Keratinocyte (primary cell): ENCODE measurements around the gene ZEB1. TPM values are rescaled to one million over a fixed set of nuclear protein-coding genes. Genes with fewer than 3 reads are reported as not detected.

ENCODE experiments used
- DNase-seq: peaks from one replicate; pipeline ENCODE4 v3.0.0-alpha.2; 2011; ENCODE audit warnings: low read depth, missing footprints, low spot score
- FAIRE-seq: peaks from 2 replicates; lab custom pipeline; 2011; peaks lifted over from hg19 to GRCh38; lab: Jason Lieb, UNC
- H2AFZ ChIP-seq: 2 replicates; pipeline ENCODE4 v1.6.0; 2012; ENCODE audit warnings: low read length, control low read depth, inconsistent platforms; ENCODE audit not compliant: control insufficient read depth
- H3K27ac ChIP-seq: 2 replicates; pipeline ENCODE4 v1.5.1; 2011; ENCODE audit warnings: low read length; ENCODE audit not compliant: control insufficient read depth, insufficient read depth
- H3K27me3 ChIP-seq: 3 replicates; pipeline ENCODE4 v1.6.0; 2011; ENCODE audit warnings: low read length; ENCODE audit not compliant: control insufficient read depth, insufficient read depth; ENCODE audit errors: extremely low read depth
- H3K36me3 ChIP-seq, 2 experiments: 2 replicates in 1 of 2; 3 replicates in 1 of 2; pipeline ENCODE4 v1.5.1; 2011; ENCODE audit warnings: low read length in 2 of 2, mild to moderate bottlenecking in 1 of 2; ENCODE audit not compliant: control insufficient read depth in 2 of 2, insufficient read depth in 2 of 2; ENCODE audit errors: extremely low read depth in 1 of 2
- H3K4me1 ChIP-seq: 3 replicates; pipeline ENCODE4 v1.5.1; 2011; ENCODE audit warnings: low read length; ENCODE audit not compliant: control insufficient read depth, insufficient read depth; ENCODE audit errors: extremely low read depth
- H3K4me2 ChIP-seq: 3 replicates; pipeline ENCODE4 v1.6.0; 2011; ENCODE audit warnings: low read depth, low read length; ENCODE audit not compliant: control insufficient read depth, insufficient read depth; ENCODE audit errors: extremely low read depth
- H3K4me3 ChIP-seq, 3 experiments: fragments of 200-600 bp in 1 of 3; sonication (generic) in 1 of 3; 2 replicates in 2 of 3; 3 replicates in 1 of 3; pipeline ENCODE4 v1.5.1; 2011 to 2016; ENCODE audit warnings: low read length in 3 of 3, mild to moderate bottlenecking in 3 of 3, control low read depth in 2 of 3, inconsistent platforms in 1 of 3, low read depth in 1 of 3, mixed read lengths in 1 of 3, mixed run types in 1 of 3, moderate library complexity in 1 of 3; ENCODE audit not compliant: control insufficient read depth in 2 of 3, insufficient read depth in 2 of 3; ENCODE audit errors: extremely low read depth in 1 of 3
- H3K79me2 ChIP-seq: 2 replicates; pipeline ENCODE4 v1.6.0; 2012; ENCODE audit warnings: low read length; ENCODE audit not compliant: control insufficient read depth, insufficient read depth
- H3K9ac ChIP-seq: 3 replicates; pipeline ENCODE4 v1.6.0; 2011; ENCODE audit warnings: low read length; ENCODE audit not compliant: control insufficient read depth, insufficient read depth; ENCODE audit errors: extremely low read depth
- H3K9me1 ChIP-seq: 3 replicates; pipeline ENCODE4 v1.6.0; 2011; ENCODE audit warnings: low read length; ENCODE audit not compliant: control insufficient read depth, insufficient read depth; ENCODE audit errors: extremely low read depth
- H3K9me3 ChIP-seq: 2 replicates; pipeline ENCODE4 v1.5.1; 2012; ENCODE audit warnings: low read depth, low read length; ENCODE audit not compliant: control insufficient read depth
- H4K20me1 ChIP-seq: 3 replicates; pipeline ENCODE4 v1.6.0; 2011; ENCODE audit warnings: low read length; ENCODE audit not compliant: control insufficient read depth, insufficient read depth; ENCODE audit errors: extremely low read depth
- EZH2 ChIP-seq: IDR thresholded peaks from one replicate; pipeline ENCODE4 v1.6.1; 2012; ENCODE audit warnings: inconsistent platforms, mild to moderate bottlenecking, low read length, moderate library complexity
- dilution Hi-C: fragments of 300-500 bp; cut with MboI; formaldehyde crosslinking; loops from one replicate; pipeline ENCODE4 v1.7.0; 2020; ENCODE audit warnings: low sequenced_read_pairs; ENCODE audit not compliant: extremely low pct_ligation_motif_present
- polyA plus RNA-seq, 5 experiments: library from polyadenylated mRNA; depleted of rRNA in 3 of 5; stranded (reverse) in 3 of 5; stranded (forward) in 1 of 5; unstranded in 1 of 5; fragments of >200 nt; gene quantifications; 1 replicate in 1 of 5; 2 replicates in 3 of 5; 3 replicates in 1 of 5; pipeline versions ENCODE4 v1.2.1 to v1.2.3, GENCODE V29; 2011 to 2012; ENCODE audit warnings: missing spikeins in 2 of 5, low read depth in 1 of 5, low replicate concordance in 1 of 5
- TF ChIP-seq, protein P1 (sequence below), 3 experiments: IDR thresholded peaks in 1 of 3; conservative IDR thresholded peaks in 1 of 3; optimal IDR thresholded peaks in 1 of 3; 2 replicates in 2 of 3; 3 replicates in 1 of 3; pipeline versions ENCODE3 to v1.5.1; 2011; ENCODE audit warnings: low read length in 3 of 3, mild to moderate bottlenecking in 3 of 3, moderate library complexity in 2 of 3, control low read depth in 1 of 3, inconsistent platforms in 1 of 3; ENCODE audit not compliant: insufficient read depth in 2 of 3; ENCODE audit errors: extremely low read depth in 1 of 3

ZEB1 gene
- polyA plus RNA-seq, 1 donor (not counting 4 experiments of a cell fraction or from before 2014, with no cell fraction given) = 0.96 TPM

DNA sequence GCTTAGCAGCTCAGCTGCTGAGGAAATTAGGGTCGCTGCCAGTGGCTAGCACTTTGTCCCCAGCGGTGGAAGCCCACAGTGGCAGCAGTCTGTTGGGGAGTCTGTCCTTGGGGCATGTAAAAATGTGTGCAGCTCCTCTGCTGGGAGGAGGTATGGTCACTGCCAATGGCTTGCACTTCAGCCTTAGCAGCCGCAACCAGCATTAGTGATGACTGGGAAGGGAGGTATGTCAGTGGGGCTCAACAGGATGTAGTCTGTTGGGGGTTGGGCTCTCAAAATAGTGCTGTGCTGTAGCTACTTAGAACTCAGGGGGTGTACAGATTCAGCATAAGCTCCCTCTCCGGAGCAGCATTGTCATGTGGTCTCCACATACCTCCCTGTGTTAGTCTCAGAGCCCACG, 189.9 kb downstream of the ZEB1 start:
- no peak overlapping the region for H3K9ac ChIP-seq
- dilution Hi-C loops = no loop called here
- no peaks in the 10 kb centered on the region for H3K27me3 ChIP-seq
- H4K20me1 ChIP-seq = no peaks in the 10 kb centered on the region
- H3K9me3 ChIP-seq = no peaks in the 10 kb centered on the region
- no peak overlapping the region for H3K4me3 ChIP-seq
- no peaks in the 10 kb centered on the region for H3K36me3 ChIP-seq
- no peaks in the 10 kb centered on the region for H3K79me2 ChIP-seq
- TF ChIP-seq, protein P1, sequence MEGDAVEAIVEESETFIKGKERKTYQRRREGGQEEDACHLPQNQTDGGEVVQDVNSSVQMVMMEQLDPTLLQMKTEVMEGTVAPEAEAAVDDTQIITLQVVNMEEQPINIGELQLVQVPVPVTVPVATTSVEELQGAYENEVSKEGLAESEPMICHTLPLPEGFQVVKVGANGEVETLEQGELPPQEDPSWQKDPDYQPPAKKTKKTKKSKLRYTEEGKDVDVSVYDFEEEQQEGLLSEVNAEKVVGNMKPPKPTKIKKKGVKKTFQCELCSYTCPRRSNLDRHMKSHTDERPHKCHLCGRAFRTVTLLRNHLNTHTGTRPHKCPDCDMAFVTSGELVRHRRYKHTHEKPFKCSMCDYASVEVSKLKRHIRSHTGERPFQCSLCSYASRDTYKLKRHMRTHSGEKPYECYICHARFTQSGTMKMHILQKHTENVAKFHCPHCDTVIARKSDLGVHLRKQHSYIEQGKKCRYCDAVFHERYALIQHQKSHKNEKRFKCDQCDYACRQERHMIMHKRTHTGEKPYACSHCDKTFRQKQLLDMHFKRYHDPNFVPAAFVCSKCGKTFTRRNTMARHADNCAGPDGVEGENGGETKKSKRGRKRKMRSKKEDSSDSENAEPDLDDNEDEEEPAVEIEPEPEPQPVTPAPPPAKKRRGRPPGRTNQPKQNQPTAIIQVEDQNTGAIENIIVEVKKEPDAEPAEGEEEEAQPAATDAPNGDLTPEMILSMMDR (optimal IDR thresholded peaks at IDR 0.05 in 1 of 3, IDR thresholded peaks at IDR 0.05 in 1 of 3, conservative IDR thresholded peaks at IDR 0.05 in 1 of 3; ENCODE audit: extremely low read depth in 1 of 3, insufficient read depth in 2 of 3, low read length in 3 of 3) = no peak
- no peak for TF ChIP-seq EZH2
- H2AFZ ChIP-seq = no peak overlapping the region
- H3K4me1 ChIP-seq = no peaks in the 10 kb centered on the region
- no peak overlapping the region for H3K27ac ChIP-seq
- DNase-seq (no peak), FAIRE-seq (no peak)
- no peaks in the 10 kb centered on the region for H3K9me1 ChIP-seq
- no peak overlapping the region for H3K4me2 ChIP-seq

DNA sequence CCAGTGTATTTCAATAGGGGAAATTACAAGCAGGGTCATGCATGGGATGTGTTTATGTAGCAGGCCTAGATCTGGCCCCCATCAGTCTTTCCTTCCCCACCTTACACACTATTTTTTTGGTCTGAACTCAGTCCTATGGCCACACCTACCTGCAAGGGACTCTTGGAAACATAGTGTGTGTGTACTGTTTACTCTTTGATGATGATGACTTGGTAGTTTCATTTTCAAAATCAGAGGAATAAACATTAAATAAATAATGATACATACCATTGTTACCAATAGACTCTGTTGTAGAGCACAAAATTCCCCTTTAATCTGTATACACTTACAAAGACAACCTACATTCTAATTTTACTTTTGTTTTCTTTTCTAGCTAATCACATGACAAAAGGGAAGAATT, 191.0 kb downstream of the ZEB1 start:
- H3K4me2 ChIP-seq = no peak overlapping the region
- H3K9me3 ChIP-seq = no peaks in the 10 kb centered on the region
- FAIRE-seq (no peak), DNase-seq (no peak)
- H3K27me3 ChIP-seq = no peaks in the 10 kb centered on the region
- no peak overlapping the region for H3K27ac ChIP-seq
- TF ChIP-seq, protein P1 (optimal IDR thresholded peaks at IDR 0.05 in 1 of 3, IDR thresholded peaks at IDR 0.05 in 1 of 3, conservative IDR thresholded peaks at IDR 0.05 in 1 of 3; ENCODE audit: extremely low read depth in 1 of 3, insufficient read depth in 2 of 3, low read length in 3 of 3) = no peak
- no peak for TF ChIP-seq EZH2
- no peaks in the 10 kb centered on the region for H3K36me3 ChIP-seq
- H3K9ac ChIP-seq = no peak overlapping the region
- H3K4me1 ChIP-seq = no peaks in the 10 kb centered on the region
- no peaks in the 10 kb centered on the region for H4K20me1 ChIP-seq
- H3K79me2 ChIP-seq = no peaks in the 10 kb centered on the region
- no peaks in the 10 kb centered on the region for H3K9me1 ChIP-seq
- no peak overlapping the region for H3K4me3 ChIP-seq
- dilution Hi-C loops = no loop called here
- H2AFZ ChIP-seq = no peak overlapping the region
